HG02885 (cell line): ENCODE measurements around the gene C3orf22.

Experiments used
- ATAC-seq: cut with Tn5 transposase; IDR thresholded peaks from one replicate; pipeline ENCODE4 v1.9.1; 2021; ENCODE audit warnings: mild to moderate bottlenecking; ENCODE audit not compliant: unreplicated experiment, poor library complexity

Gene C3orf22

DNA sequence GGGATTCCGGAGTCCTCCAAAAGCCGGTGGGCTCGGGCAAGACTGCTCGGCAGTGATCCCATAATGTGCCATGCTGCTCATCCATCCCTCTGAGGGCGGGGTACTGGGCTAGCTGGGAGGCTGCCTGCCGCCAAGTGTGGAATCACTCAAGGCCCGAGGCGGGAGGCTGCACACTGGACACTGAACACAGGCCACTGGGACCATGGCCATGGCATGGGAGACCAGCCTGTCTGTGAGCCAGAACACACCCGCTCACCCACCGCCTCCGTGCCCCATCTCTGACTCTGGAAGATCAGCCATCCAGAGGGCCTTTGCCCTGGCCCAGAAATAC is 1.4 kb downstream of the C3orf22 start:
- ATAC-seq, result no peak

DNA sequence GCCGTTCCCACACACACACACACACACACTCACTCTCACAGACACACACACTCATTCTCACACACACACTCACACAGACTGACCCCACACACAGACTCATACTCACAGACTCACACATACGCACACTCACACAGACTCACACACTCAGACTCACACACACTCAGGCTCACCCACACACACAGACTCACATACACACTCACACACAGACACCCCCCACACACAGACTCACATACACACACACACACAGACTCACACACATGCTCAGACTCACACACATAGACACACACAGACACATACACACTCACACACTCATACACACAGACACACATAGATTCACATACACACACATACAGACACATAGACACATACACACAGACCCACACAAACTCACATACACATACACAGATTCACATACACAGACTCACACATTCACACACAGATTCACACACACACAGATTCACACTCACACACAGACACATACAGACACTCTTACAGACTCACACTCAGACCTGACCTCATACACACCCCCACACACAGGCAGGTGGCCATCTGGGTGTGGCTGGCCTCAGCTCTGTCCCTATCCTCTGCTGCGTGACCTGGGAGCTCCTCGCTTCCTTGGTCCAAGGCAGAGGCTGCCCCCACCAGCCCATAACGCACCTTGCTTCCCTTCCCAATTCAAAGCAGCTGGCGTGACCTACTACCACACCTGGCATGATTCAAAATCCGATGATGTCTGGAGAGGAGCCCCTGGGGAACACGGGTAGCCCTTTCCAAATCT is 1.9 kb downstream of the C3orf22 start:
- no peak for ATAC-seq

DNA sequence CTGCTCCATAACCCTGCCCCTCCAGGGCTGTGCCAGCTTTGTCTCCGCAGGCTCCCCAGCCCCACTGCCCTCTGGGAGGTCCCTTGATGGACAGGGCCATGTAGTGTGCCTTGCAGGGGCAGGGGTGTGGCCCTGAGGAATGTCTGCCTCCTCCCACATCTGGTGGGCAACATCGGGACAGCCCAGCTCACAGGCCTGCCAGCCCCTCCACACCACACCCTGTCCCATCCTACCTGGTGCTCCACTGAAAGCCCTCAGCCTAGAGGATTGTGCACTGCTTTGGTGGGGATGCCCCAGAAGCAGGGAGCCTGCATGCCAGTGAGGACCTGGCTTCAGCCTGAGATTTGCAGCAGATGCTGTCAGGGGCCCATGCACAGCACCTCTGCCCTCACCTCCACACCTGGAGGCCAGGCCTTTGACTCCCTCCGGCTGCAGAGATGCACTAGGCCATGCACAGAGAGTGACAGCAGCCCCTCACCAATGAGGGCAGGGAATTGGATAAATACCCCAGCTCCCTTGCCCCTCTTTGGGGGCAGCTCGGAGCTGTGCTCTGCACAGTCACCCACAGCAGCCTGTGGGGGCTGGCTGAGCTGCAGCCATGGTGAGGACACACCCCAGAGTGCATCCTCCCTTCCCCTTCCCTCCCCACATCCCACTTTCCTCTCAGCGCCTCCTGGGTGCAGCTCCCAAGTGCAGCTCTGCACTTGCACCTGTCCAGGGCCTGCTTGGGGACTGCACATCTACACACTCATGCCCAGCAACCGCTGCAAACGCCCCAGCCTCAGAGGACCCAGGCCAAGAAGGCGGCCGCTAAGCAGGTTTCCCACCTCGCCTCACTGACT is 2.7 kb downstream of the C3orf22 start:
- ATAC-seq, result no peak

DNA sequence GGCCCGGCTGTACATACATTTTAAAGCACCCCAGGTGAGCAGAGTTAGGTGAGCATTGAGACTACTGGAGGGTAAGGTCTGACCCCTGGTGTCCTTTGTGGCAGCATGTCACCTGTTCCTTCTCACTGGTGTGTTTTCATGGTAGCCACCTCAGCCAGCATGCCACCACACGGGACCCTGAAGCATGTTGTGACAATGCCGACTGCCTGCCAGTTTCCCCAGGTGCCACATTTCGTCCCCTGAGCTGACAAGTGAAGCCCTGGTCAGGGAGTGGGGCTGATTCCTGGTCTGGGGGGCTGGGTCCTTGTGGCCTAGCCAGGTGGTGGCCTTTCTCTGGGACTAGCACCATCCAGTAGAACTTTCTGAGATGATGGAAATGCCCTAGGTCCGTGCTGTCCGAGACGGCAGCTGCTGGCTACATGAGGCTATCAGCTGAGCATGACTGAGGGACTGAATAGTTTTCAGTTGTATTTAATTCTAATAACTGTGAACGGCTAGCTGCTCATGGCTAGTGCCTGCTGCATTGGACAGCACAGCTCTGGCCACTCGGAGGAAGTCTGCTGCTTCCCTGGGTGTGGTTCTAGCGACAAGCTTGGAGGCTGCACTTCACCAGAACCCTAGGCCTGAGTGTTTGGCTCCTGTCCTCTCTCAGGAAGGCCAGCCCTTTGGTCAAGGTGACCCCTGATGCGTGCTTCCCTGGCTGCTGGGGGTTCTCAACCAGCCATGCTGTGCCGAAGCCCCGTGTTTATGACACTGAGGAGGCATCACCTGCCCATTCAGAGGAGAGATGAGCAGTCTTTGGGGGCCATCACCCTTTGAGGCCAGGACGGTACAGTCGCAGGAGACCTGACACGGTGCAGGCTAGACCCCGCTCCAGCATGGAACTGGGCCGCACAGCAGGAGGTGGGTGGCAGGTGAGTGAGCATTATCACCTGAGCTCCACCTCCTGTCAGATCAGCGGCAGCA is 3.9 kb downstream of the C3orf22 start:
- no peak for ATAC-seq

DNA sequence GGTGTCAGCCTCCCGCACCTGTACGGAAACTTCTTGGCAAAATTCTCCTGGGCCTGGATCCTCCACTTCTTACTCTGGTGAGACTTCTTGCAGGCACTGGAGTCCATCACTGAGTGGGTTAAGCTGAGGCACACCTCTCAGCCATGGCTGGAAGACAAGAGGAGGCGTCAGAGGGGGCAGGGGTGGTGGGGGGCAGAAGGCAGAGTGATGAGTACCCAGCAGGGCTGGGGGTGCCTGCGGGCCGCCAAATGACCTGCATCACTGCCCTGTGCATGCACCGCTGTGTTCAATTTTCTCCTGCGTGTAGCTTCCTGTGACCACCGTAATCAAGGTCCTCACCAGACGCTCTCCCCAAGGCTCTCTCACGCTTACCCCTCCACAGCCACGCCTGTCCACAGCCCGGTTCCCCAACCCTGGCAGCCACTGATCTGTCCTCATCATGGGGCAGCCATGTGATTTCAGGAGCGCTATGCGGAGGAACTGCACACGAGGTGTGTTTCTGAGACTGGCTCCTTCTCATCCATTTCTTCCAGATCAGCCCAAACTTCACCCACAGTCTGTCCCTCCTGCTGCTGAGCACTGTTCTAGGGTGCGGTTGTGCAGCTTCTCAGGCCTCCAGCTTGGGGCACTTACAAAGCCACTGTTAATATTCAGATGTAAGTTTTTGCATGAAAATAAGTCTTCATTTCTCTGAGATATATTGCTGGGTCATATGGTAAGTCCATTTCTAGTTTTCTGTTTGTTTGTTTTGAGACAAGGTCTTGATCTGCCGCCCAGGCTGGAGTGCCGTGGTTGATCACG is 5.2 kb downstream of the C3orf22 start:
- ATAC-seq, result no peak

DNA sequence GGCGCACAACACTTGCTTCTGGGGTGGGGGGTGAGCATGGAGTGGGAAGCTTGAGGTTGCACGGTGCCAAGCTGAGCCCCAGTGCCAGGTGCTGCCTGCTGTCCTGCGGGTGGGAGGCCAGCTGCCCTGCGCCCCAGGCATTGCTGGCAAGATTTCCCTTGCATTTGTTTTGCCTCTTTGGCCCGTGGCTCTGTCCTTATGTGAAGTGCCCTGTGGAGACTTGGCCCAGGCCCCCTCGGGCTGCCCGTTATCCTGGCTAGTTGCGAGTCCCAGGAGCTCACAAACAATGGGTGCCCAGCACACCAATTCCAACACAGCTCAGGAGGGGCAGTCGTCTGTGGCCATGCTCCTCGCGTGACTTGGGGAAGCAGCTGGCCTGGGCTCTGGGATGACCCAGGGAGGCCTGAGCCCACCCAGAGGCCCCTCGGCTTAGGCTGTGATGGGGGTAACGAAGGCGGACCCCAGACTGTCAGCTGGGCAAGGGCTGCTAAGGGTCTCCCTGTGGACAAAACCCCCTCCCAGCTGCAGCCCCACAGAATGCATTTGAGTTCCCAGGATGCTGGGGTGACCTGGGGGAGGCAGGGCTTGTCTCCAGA is 5.9 kb downstream of the C3orf22 start:
- no peak for ATAC-seq

DNA sequence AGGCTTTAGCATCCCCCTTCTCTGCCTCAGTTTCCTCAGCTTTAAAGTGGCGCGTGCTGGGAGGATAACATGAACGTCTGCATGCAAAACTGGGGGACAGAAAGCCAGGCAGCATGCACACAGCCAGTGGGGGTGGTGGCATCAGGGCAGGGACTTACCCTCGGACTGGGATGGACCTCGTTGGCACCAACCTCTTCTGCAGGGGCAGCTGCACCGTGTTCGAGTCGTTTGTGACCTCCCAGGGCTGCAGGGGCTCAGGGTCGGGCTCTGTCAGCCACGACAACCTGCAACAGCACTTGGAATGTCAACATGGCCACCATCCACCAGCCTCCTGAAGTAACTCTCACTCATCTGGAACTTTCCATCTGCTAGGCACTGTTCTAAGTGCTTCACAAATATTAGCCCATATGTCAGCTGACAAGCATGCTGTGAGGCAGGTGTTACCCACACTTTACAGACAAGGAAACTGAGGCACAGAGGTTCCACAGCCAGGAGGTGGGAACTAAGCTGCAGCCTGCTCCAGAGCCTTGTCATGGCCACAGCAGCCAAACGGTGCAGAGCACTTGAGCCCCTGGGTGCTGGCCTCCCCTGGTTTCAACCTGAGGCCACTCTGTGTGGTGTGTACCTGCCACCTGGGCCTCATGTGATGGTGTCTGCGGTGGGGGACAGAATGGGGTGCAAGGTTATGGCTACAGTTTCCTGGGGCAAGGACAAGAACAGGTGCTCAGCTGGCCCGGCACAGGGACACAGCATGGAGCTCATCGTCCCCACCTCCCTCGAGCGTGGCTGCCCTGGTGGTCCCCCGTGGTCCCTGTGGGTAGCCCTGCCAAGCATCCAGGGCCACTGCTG is 6.7 kb downstream of the C3orf22 start:
- no peak for ATAC-seq

DNA sequence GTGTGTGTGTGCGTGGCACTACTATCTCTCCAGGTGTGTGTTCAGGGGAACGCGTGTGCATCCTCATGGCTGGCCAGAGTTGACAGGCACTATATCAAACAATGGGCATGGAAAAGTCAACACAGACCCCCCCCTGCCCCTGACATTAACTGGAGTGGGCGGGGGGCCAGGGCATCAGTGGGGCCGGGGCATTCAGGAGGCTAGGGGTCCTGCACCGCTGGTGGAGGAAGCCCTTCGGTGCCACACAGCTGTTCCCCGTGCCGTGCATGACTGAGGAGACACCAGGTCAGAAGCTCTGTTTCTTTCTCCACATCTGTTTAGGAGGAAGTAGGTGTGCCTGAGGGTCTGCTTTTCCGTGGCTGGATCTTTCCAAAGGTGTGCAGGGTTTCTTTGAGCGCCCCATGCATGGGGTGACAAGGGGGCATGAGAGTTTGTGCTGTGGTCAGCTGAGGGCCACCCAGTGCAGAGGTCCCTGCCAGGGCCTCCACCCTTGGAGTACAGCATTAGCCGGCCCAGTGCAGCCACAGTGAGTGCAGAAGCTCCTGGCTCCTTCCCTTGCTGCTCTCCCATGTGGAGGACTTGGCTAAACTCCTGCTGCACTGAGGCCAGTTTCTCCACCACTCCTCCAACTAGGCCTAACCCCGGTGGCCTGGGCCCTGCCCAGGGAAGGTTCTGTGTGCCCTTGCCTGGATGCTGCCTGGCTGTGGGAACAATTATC is 7.5 kb downstream of the C3orf22 start:
- ATAC-seq, result no peak

DNA sequence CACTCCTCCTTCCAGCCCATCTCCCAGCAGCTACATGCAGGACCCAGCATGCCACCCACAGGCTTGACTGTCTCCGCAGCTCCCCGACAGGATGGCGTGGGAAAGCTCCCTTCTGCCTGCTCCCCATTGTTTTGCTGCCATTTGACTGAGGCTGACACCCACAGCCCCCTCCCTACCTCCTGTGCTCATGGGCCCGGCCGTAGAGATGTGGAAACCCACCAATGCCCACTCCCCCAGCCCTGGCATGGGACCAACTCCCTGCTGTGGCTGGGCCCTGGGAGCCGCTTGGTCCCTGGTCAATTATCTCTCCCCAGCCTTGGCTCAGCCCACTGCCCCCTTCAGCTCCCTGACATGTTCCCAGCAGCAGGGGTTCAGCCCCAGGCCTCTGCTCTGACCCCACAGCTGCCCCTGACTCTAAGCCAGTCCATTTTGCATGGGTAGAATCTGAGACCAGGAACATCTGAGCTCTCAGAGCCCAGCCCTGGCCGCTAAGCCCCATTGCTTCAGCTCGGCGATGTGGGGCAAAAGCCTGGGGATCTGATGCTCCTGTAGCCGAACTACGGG is 8.2 kb downstream of the C3orf22 start:
- no peak for ATAC-seq

DNA sequence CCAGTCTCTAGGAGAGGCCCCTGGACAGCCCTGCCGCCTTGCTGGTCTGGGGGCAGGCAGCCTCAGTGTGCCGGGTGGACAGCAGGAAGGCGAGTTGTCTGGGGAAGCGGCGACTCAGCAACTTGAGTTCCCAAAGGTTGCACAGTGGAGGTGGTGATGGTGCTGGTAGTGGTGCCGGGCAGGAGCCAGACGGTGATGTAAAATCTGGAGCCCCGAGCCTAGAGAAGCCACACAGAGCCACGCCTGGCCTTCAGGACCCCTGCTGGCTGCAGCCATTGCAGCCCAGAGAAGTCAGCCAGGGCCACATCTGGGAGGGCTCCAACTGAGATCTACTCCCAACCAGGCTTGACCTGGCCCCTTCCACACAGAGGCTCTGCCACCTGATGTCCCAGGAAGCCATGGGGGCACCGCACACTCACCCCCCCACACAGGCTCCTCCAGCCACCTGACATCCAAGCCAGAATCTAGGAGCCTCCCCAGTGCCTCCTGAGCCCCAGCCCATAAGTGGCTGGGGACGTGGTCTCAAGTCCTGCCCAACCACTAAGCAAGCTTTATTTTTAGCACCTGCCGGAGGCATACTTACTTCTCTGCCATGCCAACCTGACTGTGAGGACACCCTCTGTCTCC is 8.8 kb downstream of the C3orf22 start:
- ATAC-seq, result no peak

DNA sequence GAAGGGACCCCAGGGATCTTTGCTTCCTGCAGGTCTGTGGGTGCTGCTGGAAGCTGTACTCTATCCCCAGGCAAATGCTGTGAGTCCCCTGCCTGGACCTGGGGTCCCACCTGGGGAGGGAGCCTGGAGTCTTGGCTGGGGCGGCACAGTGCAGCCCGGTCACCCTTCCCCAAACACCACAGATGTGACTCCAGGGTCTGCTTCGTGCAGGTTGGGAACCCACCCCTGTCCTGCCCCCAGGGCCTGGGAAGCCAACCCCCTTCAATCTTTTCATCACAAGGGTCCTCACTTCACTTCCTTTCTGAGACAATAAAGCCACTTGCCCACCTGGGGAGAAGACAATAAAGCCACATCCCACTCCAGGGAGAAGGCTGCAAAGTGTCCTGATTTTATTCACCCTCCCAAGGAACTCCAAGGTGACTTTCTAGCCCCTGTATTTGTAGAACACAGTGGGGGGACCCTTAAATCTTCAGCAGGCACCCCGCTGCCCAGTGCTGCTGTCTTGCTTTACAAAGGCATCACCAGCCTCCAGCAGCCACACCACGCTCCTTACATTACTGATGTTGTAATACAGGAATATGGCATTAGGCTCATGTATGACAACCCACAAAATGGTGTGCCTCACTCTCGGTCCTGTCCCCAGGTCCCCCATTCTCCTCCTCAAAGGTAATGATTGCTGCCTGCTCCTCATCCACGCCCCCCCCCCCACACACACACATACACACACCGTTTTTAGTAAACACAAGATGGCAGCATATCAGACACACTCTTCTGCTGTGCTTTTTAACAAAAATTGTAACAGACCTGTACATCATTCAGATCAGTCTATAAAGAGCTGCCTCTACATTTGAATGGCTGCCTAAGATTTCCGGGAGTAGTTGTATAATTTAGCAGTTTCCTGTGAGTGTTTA is 9.9 kb downstream of the C3orf22 start:
- no peak for ATAC-seq

DNA sequence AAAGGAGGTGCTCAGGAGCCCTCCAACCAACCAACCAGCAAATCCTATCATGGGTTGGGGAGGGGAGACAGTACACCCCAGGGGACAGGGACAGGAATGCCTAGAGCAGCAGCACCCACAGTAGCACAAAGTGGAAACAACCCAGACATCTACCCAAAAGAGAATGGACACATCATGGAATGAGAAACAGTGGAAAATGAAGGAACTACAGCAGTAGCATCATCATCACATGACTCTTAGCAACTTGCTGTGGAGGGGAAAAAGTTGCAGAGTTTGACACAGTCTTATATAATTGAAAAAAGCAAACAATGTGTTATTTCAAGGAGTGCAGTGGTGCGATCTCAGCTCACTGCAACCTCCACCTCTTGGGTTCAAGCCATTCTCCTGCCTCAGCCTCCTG is 11.0 kb downstream of the C3orf22 start:
- ATAC-seq, result no peak

DNA sequence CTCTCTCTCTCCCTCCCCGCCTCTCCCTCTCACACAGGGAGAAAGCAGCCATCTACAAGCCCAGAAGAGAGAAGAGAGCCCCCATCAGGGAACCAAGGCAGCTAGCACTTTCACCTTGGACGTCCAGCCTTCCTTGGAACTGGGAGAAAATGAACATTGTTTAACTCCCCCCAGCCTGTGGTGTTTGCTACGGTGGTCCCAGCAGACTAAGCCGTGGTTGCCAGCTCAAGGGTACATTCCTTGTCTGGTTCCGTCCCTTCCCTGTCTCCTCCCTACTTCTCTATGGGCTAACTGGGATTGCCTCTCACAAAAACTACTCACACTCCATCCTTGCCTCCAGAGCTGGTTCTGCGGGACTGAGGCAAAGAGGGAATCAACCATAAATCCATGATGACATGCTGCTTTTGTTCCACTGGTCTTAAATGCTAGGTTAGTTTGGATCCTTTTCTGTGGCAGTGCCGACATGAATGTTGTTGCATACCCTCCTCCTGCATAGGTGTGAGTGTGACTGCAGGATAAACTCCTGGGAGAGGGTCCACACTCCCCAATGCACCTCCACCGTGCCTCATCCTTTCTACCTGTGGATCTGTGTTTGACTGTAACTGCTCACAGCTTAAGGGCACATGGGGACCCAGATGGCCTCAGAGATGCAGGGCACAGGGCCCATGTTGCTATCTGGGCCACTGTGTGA is 12.0 kb downstream of the C3orf22 start:
- no peak for ATAC-seq

DNA sequence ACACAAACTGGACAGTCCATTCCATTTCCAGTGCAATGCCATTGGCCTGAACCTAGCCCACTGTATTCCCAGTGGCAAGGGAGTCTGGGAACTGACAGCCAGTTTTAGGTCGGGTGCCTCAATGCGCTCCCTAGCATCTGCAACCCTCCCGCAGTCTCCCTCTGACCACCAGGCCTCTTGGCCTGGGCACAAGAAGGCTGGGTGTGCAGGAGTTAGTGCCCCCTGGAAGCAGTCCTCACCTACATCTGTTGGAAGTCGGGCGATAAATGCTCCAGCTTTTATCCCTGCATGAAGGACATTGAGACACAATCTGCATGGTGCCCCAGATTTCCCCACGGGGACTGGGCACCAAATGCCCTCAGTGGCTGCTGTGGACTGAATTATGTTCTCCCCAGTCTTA is 12.7 kb downstream of the C3orf22 start:
- ATAC-seq, result no peak

DNA sequence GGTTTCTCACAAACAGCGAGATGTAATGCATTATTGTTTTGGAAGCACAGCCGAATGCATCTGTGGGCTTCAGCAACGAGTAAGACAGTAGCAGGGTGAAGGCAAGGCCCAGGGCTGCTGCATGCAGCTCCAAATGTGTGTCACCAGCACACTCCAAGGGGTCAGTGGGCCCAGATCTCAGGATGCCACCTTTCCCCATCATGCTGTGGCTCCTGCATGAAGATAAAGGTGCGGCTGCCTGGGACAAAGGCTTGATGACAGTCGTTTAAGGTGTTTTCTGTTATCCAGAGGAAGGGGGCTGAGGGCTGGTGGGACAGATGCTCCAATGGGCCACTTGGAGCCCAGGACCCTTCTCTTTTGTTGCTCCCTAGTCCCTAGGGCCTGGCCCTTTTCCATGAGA is 13.2 kb downstream of the C3orf22 start:
- ATAC-seq, result no peak
